H9 (cell line): ENCODE results near the gene N4BP2L1. TPM values are rescaled to one million over a fixed set of nuclear protein-coding genes. Genes with fewer than 3 reads are reported as not detected.

Source experiments
- DNase-seq: peaks from one replicate; pipeline ENCODE4 v3.0.0-alpha.2; 2017
- H2AFZ ChIP-seq: one replicate; pipeline ENCODE4 v1.6.1; 2013; ENCODE audit warnings: mild to moderate bottlenecking, low read length, control low read depth, moderate library complexity
- H2AK5ac ChIP-seq: 2 replicates; pipeline ENCODE4 v1.6.1; 2013; ENCODE audit warnings: low read length, control low read depth, mixed read lengths; ENCODE audit not compliant: insufficient read length
- H2BK120ac ChIP-seq: one replicate; pipeline ENCODE4 v1.6.1; 2013; ENCODE audit warnings: low read depth, mild to moderate bottlenecking, low read length, control low read depth, inconsistent platforms; ENCODE audit not compliant: poor library complexity, severe bottlenecking
- H2BK12ac ChIP-seq: 2 replicates; pipeline ENCODE4 v1.6.1; 2013; ENCODE audit warnings: low read length, control low read depth, mixed read lengths, low read depth; ENCODE audit not compliant: insufficient read length
- H2BK15ac ChIP-seq: 2 replicates; pipeline ENCODE4 v1.6.1; 2013; ENCODE audit warnings: low read depth, low read length, control low read depth
- H2BK20ac ChIP-seq: one replicate; pipeline ENCODE4 v1.6.1; 2013; ENCODE audit warnings: low read depth, mild to moderate bottlenecking, low read length, control low read depth, inconsistent platforms; ENCODE audit not compliant: poor library complexity, severe bottlenecking
- H2BK5ac ChIP-seq: 2 replicates; pipeline ENCODE4 v1.6.1; 2013; ENCODE audit warnings: low read length, control low read depth, mixed read lengths; ENCODE audit not compliant: insufficient read length
- H3K14ac ChIP-seq: 2 replicates; pipeline ENCODE4 v1.6.1; 2013; ENCODE audit warnings: low read length, control low read depth; ENCODE audit not compliant: insufficient read depth
- H3K18ac ChIP-seq: 2 replicates; pipeline ENCODE4 v1.6.1; 2013; ENCODE audit warnings: low read depth, mild to moderate bottlenecking, mixed read lengths, low read length, control low read depth; ENCODE audit not compliant: insufficient read length
- H3K23ac ChIP-seq: 2 replicates; pipeline ENCODE4 v1.6.1; 2013; ENCODE audit warnings: low read length, control low read depth, mixed read lengths, low read depth; ENCODE audit not compliant: insufficient read length
- H3K23me2 ChIP-seq: 2 replicates; pipeline ENCODE4 v1.6.1; 2013; ENCODE audit warnings: low read depth, mild to moderate bottlenecking, mixed read lengths, low read length, control low read depth; ENCODE audit not compliant: insufficient read length, poor library complexity, severe bottlenecking
- H3K27ac ChIP-seq: 2 replicates; pipeline ENCODE4 v1.5.1; 2013; ENCODE audit warnings: low read length, control low read depth, mixed read lengths, low read depth; ENCODE audit not compliant: insufficient read length
- H3K27me3 ChIP-seq: 2 replicates; pipeline ENCODE4 v1.6.1; 2013; ENCODE audit warnings: low read length, control low read depth, inconsistent platforms; ENCODE audit not compliant: insufficient read depth
- H3K4ac ChIP-seq: 2 replicates; pipeline ENCODE4 v1.6.1; 2013; ENCODE audit warnings: low read depth, mild to moderate bottlenecking, control low read depth, inconsistent platforms, low read length, moderate library complexity
- H3K4me1 ChIP-seq: 2 replicates; pipeline ENCODE4 v1.6.1; 2013; ENCODE audit warnings: low read length, control low read depth, inconsistent platforms; ENCODE audit not compliant: insufficient read depth
- H3K4me2 ChIP-seq: 2 replicates; pipeline ENCODE4 v1.6.1; 2013; ENCODE audit warnings: low read length, control low read depth, mixed read lengths; ENCODE audit not compliant: insufficient read length, insufficient read depth
- H3K56ac ChIP-seq: 2 replicates; pipeline ENCODE4 v1.6.1; 2013; ENCODE audit warnings: low read depth, mild to moderate bottlenecking, mixed read lengths, low read length, control low read depth; ENCODE audit not compliant: insufficient read length
- H3K79me1 ChIP-seq: 2 replicates; pipeline ENCODE4 v1.6.1; 2013; ENCODE audit warnings: low read depth, mild to moderate bottlenecking, moderate library complexity, low read length, control low read depth, inconsistent platforms; ENCODE audit not compliant: insufficient read depth, poor library complexity, severe bottlenecking
- H3K79me2 ChIP-seq: 2 replicates; pipeline ENCODE4 v1.6.1; 2013; ENCODE audit warnings: low read length, control low read depth, inconsistent platforms; ENCODE audit not compliant: insufficient read depth
- H3K9ac ChIP-seq: 2 replicates; pipeline ENCODE4 v1.6.1; 2013; ENCODE audit warnings: low read length, control low read depth, mixed read lengths; ENCODE audit not compliant: insufficient read length; ENCODE audit errors: extremely low read depth
- H3K9me3 ChIP-seq: one replicate; pipeline ENCODE4 v1.6.1; 2013; ENCODE audit warnings: low read depth, low read length, inconsistent platforms; ENCODE audit not compliant: control insufficient read depth
- H3T11ph ChIP-seq: one replicate; pipeline ENCODE4 v1.6.1; 2013; ENCODE audit warnings: mild to moderate bottlenecking, low read length, control low read depth, inconsistent platforms
- H4K20me1 ChIP-seq: one replicate; pipeline ENCODE4 v1.6.1; 2013; ENCODE audit not compliant: control insufficient read depth, insufficient read length, insufficient read depth
- H4K5ac ChIP-seq: 2 replicates; pipeline ENCODE4 v1.6.1; 2013; ENCODE audit warnings: low read depth, mild to moderate bottlenecking, mixed read lengths, low read length, control low read depth; ENCODE audit not compliant: insufficient read length
- H4K8ac ChIP-seq: replicated peaks from 2 replicates; pipeline ENCODE4 v1.6.1; 2013; ENCODE audit warnings: low read length, control low read depth, mixed read lengths, low read depth; ENCODE audit not compliant: insufficient read length
- H4K91ac ChIP-seq: 2 replicates; pipeline ENCODE4 v1.6.1; 2013; ENCODE audit warnings: low read depth, mild to moderate bottlenecking, moderate library complexity, mixed read lengths, low read length, control low read depth; ENCODE audit not compliant: insufficient read length
- H3K27ac Mint-ChIP-seq, 3 experiments: 2 replicates in 2 of 3; 3 replicates in 1 of 3; pipeline ENCODE4 v1.8.0; 2020 to 2021; ENCODE audit warnings: mixed read lengths in 3 of 3, mild to moderate bottlenecking in 1 of 3, moderate library complexity in 1 of 3
- H3K27me3 Mint-ChIP-seq: 2 replicates; pipeline ENCODE4 v1.8.0; 2021; ENCODE audit warnings: low read depth, mild to moderate bottlenecking, moderate library complexity, mixed read lengths
- H3K36me3 Mint-ChIP-seq, 3 experiments: 2 replicates in 2 of 3; 3 replicates in 1 of 3; pipeline ENCODE4 v1.8.0; 2020 to 2021; ENCODE audit warnings: low read depth in 3 of 3, mixed read lengths in 3 of 3; ENCODE audit not compliant: insufficient read depth in 1 of 3
- H3K4me1 Mint-ChIP-seq, 2 experiments: 2 replicates each; pipeline ENCODE4 v1.8.0; 2020; ENCODE audit warnings: mixed read lengths in 2 of 2
- H3K4me3 Mint-ChIP-seq, 2 experiments: 2 replicates in 1 of 2; 3 replicates in 1 of 2; pipeline ENCODE4 v1.8.0; 2020 to 2021; ENCODE audit warnings: mild to moderate bottlenecking in 2 of 2, mixed read lengths in 2 of 2, moderate library complexity in 1 of 2
- H3K9me3 Mint-ChIP-seq, 2 experiments: 2 replicates in 1 of 2; 3 replicates in 1 of 2; pipeline ENCODE4 v1.8.0; 2020; ENCODE audit warnings: mild to moderate bottlenecking in 2 of 2, mixed read lengths in 2 of 2, moderate library complexity in 1 of 2
- WGBS: extraction: QIAGEN DNeasy Blood & Tissue Kit; methylation state at CpG from one replicate; pipeline ENCODE4 v1.1.7; 2013; ENCODE audit warnings: missing lambda C conversion rate, low lambda C conversion rate, mixed read lengths; ENCODE audit not compliant: insufficient read length; ENCODE audit errors: extremely low coverage; 5-methylcytosine and 5-hydroxymethylcytosine counted together
- total RNA-seq: library from RNA; stranded (reverse); gene quantifications from 2 replicates; pipeline ENCODE4 v1.2.1, GENCODE V29; 2021
- TF ChIP-seq, protein P1 (sequence below): fragments of 200-600 bp; sonication (generic); conservative IDR thresholded peaks from 3 replicates; pipeline ENCODE4 v1.8.0; 2021; ENCODE audit warnings: antibody characterized with exemption, mild to moderate bottlenecking

Gene N4BP2L1
- total RNA-seq, 1 experiment from 2014 or later, result 1.5 TPM

DNA sequence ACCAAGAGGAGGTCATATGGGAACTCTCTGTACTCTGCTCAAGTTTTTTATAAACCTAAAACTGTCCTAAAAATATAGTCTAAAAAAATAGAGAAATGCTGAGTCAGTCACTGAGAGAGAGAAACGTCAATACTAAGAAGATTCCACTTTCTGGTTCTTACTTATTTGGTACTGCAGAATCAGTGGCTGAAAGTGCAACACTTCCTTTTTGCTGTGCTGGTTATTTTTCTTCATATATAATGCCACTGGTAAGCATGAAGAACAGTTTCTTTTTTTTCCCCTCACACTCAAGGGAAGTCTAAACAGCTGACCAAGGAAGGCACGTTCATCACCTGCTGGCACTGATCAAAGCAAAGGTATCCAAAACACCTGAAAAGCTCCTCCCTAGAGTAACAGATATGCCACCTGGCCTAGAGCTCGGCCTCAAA, 44.3 kb upstream of the N4BP2L1 start:
- TF ChIP-seq, protein P1, sequence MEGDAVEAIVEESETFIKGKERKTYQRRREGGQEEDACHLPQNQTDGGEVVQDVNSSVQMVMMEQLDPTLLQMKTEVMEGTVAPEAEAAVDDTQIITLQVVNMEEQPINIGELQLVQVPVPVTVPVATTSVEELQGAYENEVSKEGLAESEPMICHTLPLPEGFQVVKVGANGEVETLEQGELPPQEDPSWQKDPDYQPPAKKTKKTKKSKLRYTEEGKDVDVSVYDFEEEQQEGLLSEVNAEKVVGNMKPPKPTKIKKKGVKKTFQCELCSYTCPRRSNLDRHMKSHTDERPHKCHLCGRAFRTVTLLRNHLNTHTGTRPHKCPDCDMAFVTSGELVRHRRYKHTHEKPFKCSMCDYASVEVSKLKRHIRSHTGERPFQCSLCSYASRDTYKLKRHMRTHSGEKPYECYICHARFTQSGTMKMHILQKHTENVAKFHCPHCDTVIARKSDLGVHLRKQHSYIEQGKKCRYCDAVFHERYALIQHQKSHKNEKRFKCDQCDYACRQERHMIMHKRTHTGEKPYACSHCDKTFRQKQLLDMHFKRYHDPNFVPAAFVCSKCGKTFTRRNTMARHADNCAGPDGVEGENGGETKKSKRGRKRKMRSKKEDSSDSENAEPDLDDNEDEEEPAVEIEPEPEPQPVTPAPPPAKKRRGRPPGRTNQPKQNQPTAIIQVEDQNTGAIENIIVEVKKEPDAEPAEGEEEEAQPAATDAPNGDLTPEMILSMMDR, result no peak
- H2BK20ac ChIP-seq, result no peak overlapping the region
- Mint-ChIP-seq H3K9me3 (no peaks in the 10 kb centered on the region), H3K4me1 (peaks cover 0 to 4% of the 10 kb centered on the region in 2 experiments; a peak in 1 of 4 replicates), H3K27me3 (no peaks in the 10 kb centered on the region), H3K27ac (no peak overlapping the region; a peak in 1 of 7 replicates), H3K36me3 (no peaks in the 10 kb centered on the region), H3K4me3 (no peak overlapping the region)
- no peak overlapping the region for H3K23ac ChIP-seq
- no peak overlapping the region for H3K4me2 ChIP-seq
- no peak overlapping the region for H2BK12ac ChIP-seq
- no peak overlapping the region for H4K5ac ChIP-seq
- no peak overlapping the region for H4K91ac ChIP-seq
- H3K23me2 ChIP-seq, result no peaks in the 10 kb centered on the region
- H2BK120ac ChIP-seq, result no peak overlapping the region
- no peak overlapping the region for H3K4ac ChIP-seq
- H2BK5ac ChIP-seq, result no peak overlapping the region
- H3K9me3 ChIP-seq, result no peaks in the 10 kb centered on the region
- no peak overlapping the region for H2AK5ac ChIP-seq
- H3K79me1 ChIP-seq, result no peaks in the 10 kb centered on the region
- no peak overlapping the region for H2BK15ac ChIP-seq
- H3K18ac ChIP-seq, result no peak overlapping the region
- no CpG with 5 or more reads among the region's 3 CpGs for WGBS
- no peak for DNase-seq
- H3K56ac ChIP-seq, result no peak overlapping the region
- H3K4me1 ChIP-seq, result no peaks in the 10 kb centered on the region
- no peak overlapping the region for H3T11ph ChIP-seq
- H3K14ac ChIP-seq, result no peak overlapping the region
- no peaks in the 10 kb centered on the region for H3K27me3 ChIP-seq
- H4K8ac ChIP-seq, result no peak overlapping the region
- no peak overlapping the region for H3K9ac ChIP-seq
- no peaks in the 10 kb centered on the region for H4K20me1 ChIP-seq
- H2AFZ ChIP-seq, result no peak overlapping the region
- H3K79me2 ChIP-seq, result no peaks in the 10 kb centered on the region
- H3K27ac ChIP-seq, result no peak overlapping the region
